HEK293T (cell line): ENCODE results near the gene UPK3A.
"Not testable (repeated sequence)": the region's sequence is repeated elsewhere in the genome, so short reads cannot be mapped to it uniquely, and the experiment has no call there.

Experiments used
- CTCF ChIA-PET: fragments of 350-600 bp; formaldehyde crosslinking; extraction: SDS; loops from one replicate; lab custom pipeline; 2021; ENCODE audit warnings: antibody characterized with exemption, inconsistent platforms; lab: Yijun Ruan, JAX
- POLR2A ChIA-PET: fragments of 350-600 bp; formaldehyde crosslinking; extraction: SDS; loops from one replicate; lab custom pipeline; 2020; ENCODE audit warnings: antibody characterized with exemption, inconsistent platforms; lab: Yijun Ruan, JAX
- DNase-seq: peaks from one replicate; pipeline ENCODE4 v3.0.0; 2012; ENCODE audit warnings: mixed read lengths; ENCODE audit errors: extremely low spot score
- ARNT ChIP-seq: fragments of 450-650 bp; IDR thresholded peaks from 2 replicates; pipeline ENCODE4 v1.6.1; 2017; ENCODE audit warnings: mild to moderate bottlenecking
- BHLHE40 ChIP-seq: fragments of 450-650 bp; IDR thresholded peaks from 2 replicates; pipeline ENCODE4 v1.6.1; 2016; ENCODE audit warnings: mild to moderate bottlenecking, moderate library complexity, borderline replicate concordance
- CTBP1 ChIP-seq: fragments of 450-650 bp; IDR thresholded peaks from 2 replicates; pipeline ENCODE4 v1.6.1; 2016; ENCODE audit warnings: borderline replicate concordance
- ELF4 ChIP-seq: fragments of 450-650 bp; IDR thresholded peaks from 2 replicates; pipeline ENCODE4 v1.6.1; 2017; ENCODE audit warnings: antibody characterized with exemption
- FOXA1 ChIP-seq: fragments of 450-650 bp; IDR thresholded peaks from 2 replicates; pipeline ENCODE4 v1.6.1; 2016; ENCODE audit warnings: mild to moderate bottlenecking
- FOXK2 ChIP-seq: fragments of 450-650 bp; IDR thresholded peaks from 2 replicates; pipeline ENCODE4 v1.6.1; 2016; ENCODE audit warnings: mild to moderate bottlenecking
- FOXM1 ChIP-seq: fragments of 450-650 bp; IDR thresholded peaks from 2 replicates; pipeline ENCODE4 v1.6.1; 2017; ENCODE audit warnings: mild to moderate bottlenecking, borderline replicate concordance
- HDGF ChIP-seq: fragments of 450-650 bp; IDR thresholded peaks from 2 replicates; pipeline ENCODE4 v1.6.1; 2017; ENCODE audit warnings: antibody characterized with exemption, borderline replicate concordance
- L3MBTL2 ChIP-seq: fragments of 450-650 bp; conservative IDR thresholded peaks from 2 replicates; pipeline ENCODE4 v1.6.1; 2016; ENCODE audit warnings: mild to moderate bottlenecking
- LEF1 ChIP-seq: fragments of 450-650 bp; IDR thresholded peaks from 2 replicates; pipeline ENCODE4 v1.6.1; 2017; ENCODE audit warnings: mild to moderate bottlenecking, borderline replicate concordance
- NFRKB ChIP-seq: fragments of 450-650 bp; IDR thresholded peaks from 2 replicates; pipeline ENCODE4 v1.6.1; 2016; ENCODE audit warnings: mild to moderate bottlenecking, moderate library complexity
- PKNOX1 ChIP-seq: fragments of 450-650 bp; IDR thresholded peaks from 2 replicates; pipeline ENCODE4 v1.6.1; 2016
- SP1 ChIP-seq: fragments of 450-650 bp; IDR thresholded peaks from 2 replicates; pipeline ENCODE4 v1.6.1; 2017
- SUZ12 ChIP-seq: fragments of 450-650 bp; IDR thresholded peaks from 2 replicates; pipeline ENCODE4 v1.6.1; 2016; ENCODE audit warnings: mild to moderate bottlenecking
- TARDBP ChIP-seq: fragments of 450-650 bp; IDR thresholded peaks from 2 replicates; pipeline ENCODE4 v1.6.1; 2016
- ZNF384 ChIP-seq: fragments of 450-650 bp; IDR thresholded peaks from 2 replicates; pipeline ENCODE4 v1.6.1; 2016

Gene UPK3A

GRCh38 chr22:45291931-45292290 lies 7.2 kb downstream of the UPK3A start:
- ChIA-PET POLR2A (no interaction called here), CTCF (no interaction called here)
- TF ChIP-seq FOXA1 (no peak), BHLHE40 (no peak), TARDBP (no peak), L3MBTL2 (no peak), SP1 (no peak), ARNT (no peak), FOXK2 (no peak), SUZ12 (no peak), ELF4 (no peak), LEF1 (no peak), FOXM1 (no peak), HDGF (no peak), PKNOX1 (no peak), NFRKB (no peak), ZNF384 (no peak)
- no peak for DNase-seq

- ChIA-PET CTCF (no interaction called here), POLR2A (no interaction called here)
- TF ChIP-seq FOXK2: no peak
- no peak for TF ChIP-seq FOXA1
- no peak for TF ChIP-seq L3MBTL2
- DNase-seq: no peak
Observed at GRCh38 chr22:45292731-45293442, 8.1 kb downstream of the UPK3A start.

- ChIA-PET POLR2A (no interaction called here), CTCF (no interaction called here)
- no peak for DNase-seq
- TF ChIP-seq FOXM1 (no peak), CTBP1 (no peak), LEF1 (no peak), ZNF384 (no peak), FOXA1 (no peak), SUZ12 (no peak), PKNOX1 (no peak), L3MBTL2 (no peak), TARDBP (no peak), NFRKB (no peak), SP1 (no peak), ELF4 (no peak), BHLHE40 (no peak), HDGF (no peak), FOXK2 (no peak), ARNT (no peak)
Observed at GRCh38 chr22:45294030-45294429, 9.3 kb downstream of the UPK3A start.

GRCh38 chr22:45295004-45295403 lies 10.3 kb downstream of the UPK3A start:
- DNase-seq, CTCF ChIA-PET, POLR2A ChIA-PET: not testable (repeated sequence)

- TF ChIP-seq FOXM1: no peak
- TF ChIP-seq LEF1: no peak
- TF ChIP-seq SUZ12: no peak
- TF ChIP-seq ZNF384: no peak
- no peak for TF ChIP-seq HDGF
- TF ChIP-seq L3MBTL2: no peak
- no peak for TF ChIP-seq ARNT
- TF ChIP-seq CTBP1: no peak
- no peak for TF ChIP-seq PKNOX1
- no peak for TF ChIP-seq ELF4
- TF ChIP-seq FOXK2: no peak
- TF ChIP-seq FOXA1: no peak
- TF ChIP-seq TARDBP: no peak
- TF ChIP-seq BHLHE40: no peak
- TF ChIP-seq SP1: no peak
- no peak for TF ChIP-seq NFRKB
- CTCF ChIA-PET: no interaction called here
- no peak for DNase-seq
- POLR2A ChIA-PET: no interaction called here
Observed at GRCh38 chr22:45295492-45295891, 10.7 kb downstream of the UPK3A start.

GRCh38 chr22:45296628-45297297 lies 12.0 kb downstream of the UPK3A start:
- ChIA-PET POLR2A (interaction anchor here (0.9 kb wide), 1 partner anchor 10 kb away, joined by 3 read pairs; no protein-coding TSS in a partner anchor), CTCF (no interaction called here)
- no peak for TF ChIP-seq ARNT
- no peak for TF ChIP-seq LEF1
- TF ChIP-seq PKNOX1: no peak
- no peak for TF ChIP-seq CTBP1
- no peak for TF ChIP-seq L3MBTL2
- no peak for TF ChIP-seq FOXA1
- TF ChIP-seq BHLHE40: no peak
- no peak for TF ChIP-seq FOXM1
- TF ChIP-seq NFRKB: no peak
- TF ChIP-seq ELF4: no peak
- TF ChIP-seq ZNF384: no peak
- TF ChIP-seq SUZ12: no peak
- TF ChIP-seq SP1: no peak
- TF ChIP-seq FOXK2: no peak
- no peak for DNase-seq
